Articular chondrocyte of knee joint (primary cell): ENCODE measurements around the gene CLASRP. TPM values are rescaled to one million over a fixed set of nuclear protein-coding genes. Genes with fewer than 3 reads are reported as not detected.

Experiments used
- small RNA-seq: library from RNA; depleted of rRNA; stranded (forward); fragments of <200 nt; gene quantifications from one replicate; pipeline ENCODE3, GENCODE V24; 2012
- total RNA-seq: library from RNA; depleted of rRNA; stranded (reverse); fragments of >200 nt; gene quantifications from 2 replicates; pipeline ENCODE4 v1.2.3, GENCODE V29; 2012

The CLASRP gene
- total RNA-seq: 18.2 and 27.3 TPM in 2 replicates

DNA sequence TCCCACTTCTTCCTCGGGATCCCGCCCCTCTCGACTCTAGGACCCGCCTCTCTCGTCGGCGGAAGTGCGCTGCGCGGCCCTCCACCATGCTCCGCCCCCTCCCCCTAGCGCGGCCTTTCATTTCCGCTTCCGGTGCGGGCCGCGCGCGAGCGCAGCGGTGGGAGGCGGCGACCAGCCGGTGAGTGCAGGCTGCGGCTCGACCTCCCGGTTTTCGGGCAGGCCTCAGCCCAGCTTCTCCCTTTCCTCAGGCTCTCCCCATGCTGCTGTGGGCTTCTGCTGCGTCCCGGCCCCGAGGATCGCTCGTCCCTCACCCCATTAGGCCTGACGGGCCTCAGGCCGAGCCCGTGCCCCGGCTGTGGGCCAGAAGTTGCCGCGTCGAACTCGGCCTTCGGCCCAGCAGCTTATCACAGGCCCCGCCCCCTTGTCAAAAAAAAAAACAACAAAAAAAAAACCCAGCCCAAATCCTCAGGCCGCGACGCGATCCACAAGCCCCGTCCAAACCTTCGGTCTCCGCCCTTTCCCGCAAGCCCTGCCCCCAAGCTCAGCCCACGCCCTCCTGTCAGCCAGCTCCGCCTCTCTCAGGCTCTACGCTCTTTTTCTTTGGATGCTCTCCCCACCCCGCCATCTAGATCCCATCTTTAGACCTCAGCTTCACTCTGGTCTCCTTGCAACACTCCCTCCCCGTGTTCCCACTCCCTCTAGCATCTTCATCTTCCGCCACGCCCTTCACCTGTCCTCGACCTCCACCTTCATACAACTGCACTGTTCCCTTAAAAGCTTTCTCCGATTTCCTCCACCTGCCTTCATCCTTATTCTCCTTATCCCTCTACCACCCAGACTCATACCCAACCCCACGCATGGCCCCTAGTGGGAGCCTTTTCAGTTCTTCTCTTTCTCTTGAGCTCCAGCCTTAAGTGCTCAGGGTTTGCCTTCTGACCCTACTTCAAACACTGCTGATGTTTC is at the start of gene CLASRP:
Gene CLASRP (plus strand): TSS at position 115 of the 963 bp plus-strand sequence. CDS start 1,168 bp downstream, outside the sequence.

DNA sequence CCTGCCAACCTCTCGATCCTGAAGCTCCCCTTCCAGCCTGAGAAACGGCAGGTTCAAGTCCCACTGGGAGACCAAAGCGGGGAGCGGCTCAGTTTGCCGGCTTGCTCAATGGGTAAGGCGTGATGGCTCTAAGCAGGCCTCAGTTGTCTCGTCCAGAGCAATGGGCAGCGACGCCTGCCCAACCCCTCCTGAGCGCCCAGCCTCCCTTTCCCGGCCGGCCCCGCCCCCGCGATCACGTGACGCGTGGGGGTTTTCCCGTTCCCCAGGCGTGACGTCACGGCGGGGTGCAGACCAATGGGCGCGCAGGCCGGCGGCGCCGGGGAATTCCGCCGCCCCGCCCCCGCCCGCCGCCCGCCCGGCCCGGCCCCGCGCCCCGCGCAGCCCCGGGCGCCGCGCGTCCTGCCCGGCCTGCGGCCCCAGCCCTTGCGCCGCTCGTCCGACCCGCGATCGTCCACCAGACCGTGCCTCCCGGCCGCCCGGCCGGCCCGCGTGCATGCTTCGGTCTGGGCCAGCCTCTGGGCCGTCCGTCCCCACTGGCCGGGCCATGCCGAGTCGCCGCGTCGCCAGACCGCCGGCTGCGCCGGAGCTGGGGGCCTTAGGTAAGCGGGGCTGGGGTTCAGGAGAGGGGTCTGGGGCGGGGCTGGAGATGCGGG is 37.6 kb upstream of the CLASRP start, which contains the start of gene RELB:
Gene RELB (plus strand): TSS at position 378 of the 653 bp plus-strand sequence. CDS start 116 bp downstream, at position 494.

GRCh38 chr19:45076029-45076850 is 37.4 kb downstream of the CLASRP start, which contains the start of gene ZNF296:
Gene ZNF296, minus strand, starts transcription at chr19:45076478. Its CDS starts 105 bp downstream, at chr19:45076373.

DNA sequence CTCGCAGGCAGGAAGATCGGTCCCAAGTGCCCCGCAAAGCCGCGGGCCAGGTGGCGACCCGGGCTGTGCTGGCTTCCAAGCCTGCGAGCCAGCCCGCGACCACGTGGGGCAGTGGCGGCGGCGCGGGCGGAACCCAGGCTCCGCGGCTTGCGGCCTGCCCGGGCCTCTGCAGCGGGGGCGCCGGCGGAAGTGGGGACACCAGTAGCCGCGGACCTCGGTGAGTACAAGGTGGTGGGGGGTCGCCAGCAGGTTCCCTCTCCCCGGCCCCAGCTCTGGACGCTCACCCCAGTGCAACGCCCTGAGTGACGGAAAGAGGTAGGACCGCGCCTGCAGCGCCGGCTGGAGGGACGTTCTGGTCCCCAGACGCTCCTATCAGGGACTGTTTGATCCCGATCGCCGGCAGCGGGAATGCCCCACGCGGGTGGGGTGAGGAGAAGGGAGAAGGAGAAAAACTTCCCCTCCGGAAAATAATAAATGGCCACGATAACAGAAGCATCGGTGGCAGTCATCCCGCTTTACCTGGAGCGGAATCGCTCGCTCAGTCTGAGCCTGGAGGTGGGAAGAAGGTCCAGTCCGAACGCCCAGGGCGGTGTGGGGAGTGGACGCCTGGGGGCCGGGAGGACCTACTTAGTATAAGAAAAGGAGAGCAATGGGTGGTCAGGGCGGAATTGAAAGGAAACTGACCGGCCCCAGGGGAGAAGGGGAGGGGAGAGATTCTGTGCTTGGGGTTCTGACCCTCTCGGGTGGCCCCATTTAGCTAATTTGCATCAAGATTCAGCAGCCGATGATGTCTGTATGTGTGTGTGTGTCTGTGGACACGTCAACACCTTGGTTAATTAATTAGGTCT is 40.4 kb downstream of the CLASRP start, which contains the start of gene GEMIN7:
Gene GEMIN7 (plus strand): TSS at position 198 of the 848 bp plus-strand sequence. CDS start 10,855 bp downstream, outside the sequence.

GRCh38 chr19:45092747-45093678 is 54.2 kb downstream of the CLASRP start, which contains the start of gene PPP1R37:
Gene PPP1R37, plus strand, starts transcription at chr19:45093179. Its CDS starts 147 bp downstream, at chr19:45093326.

Small RNA genes within 50 kb of the gene (small RNA-seq; reads per million reads assigned to genes)
- gene RNU6-611P: not detected

Other genes starting within 250 kb of the CLASRP start
- gene BCAM, start 229.9 kb upstream of the CLASRP start, total RNA-seq: 10.7 and 13.1 TPM in 2 replicates
- 35.6 and 43.1 TPM in 2 replicates for gene NECTIN2, start 192.7 kb upstream of the CLASRP start, total RNA-seq
- gene TOMM40, start 147.8 kb upstream of the CLASRP start, total RNA-seq: 18.2 and 25.2 TPM in 2 replicates
- 0.26 and 0.32 TPM in 2 replicates for gene APOE, start 133.2 kb upstream of the CLASRP start, total RNA-seq
- gene APOC1, start 124.4 kb upstream of the CLASRP start, total RNA-seq: 0.52 and 0.86 TPM in 2 replicates
- gene APOC4, start 96.8 kb upstream of the CLASRP start, total RNA-seq: not detected in 2 replicates
- gene APOC2, start 93.0 kb upstream of the CLASRP start, total RNA-seq: not detected in 2 replicates
- 35.1 and 37.4 TPM in 2 replicates for gene CLPTM1, start 83.7 kb upstream of the CLASRP start, total RNA-seq
- gene RELB, start 37.6 kb upstream of the CLASRP start, total RNA-seq: 6.9 and 8.0 TPM in 2 replicates
- gene ZNF296, start 37.4 kb downstream of the CLASRP start, total RNA-seq: 0.11 TPM in 1 of 2 replicates, not detected in the other
- gene GEMIN7, start 40.2 kb downstream of the CLASRP start, total RNA-seq: 13.2 and 20.1 TPM in 2 replicates
- gene PPP1R37, start 54.1 kb downstream of the CLASRP start, total RNA-seq: 24.0 and 24.6 TPM in 2 replicates
- gene NKPD1, start 121.9 kb downstream of the CLASRP start, total RNA-seq: under 0.01 TPM in 1 of 2 replicates, not detected in the other
- 7.7 and 8.4 TPM in 2 replicates for gene TRAPPC6A, start 139.2 kb downstream of the CLASRP start, total RNA-seq
- 6.1 and 7.6 TPM in 2 replicates for gene BLOC1S3, start 139.7 kb downstream of the CLASRP start, total RNA-seq
- gene EXOC3L2, start 206.4 kb downstream of the CLASRP start, total RNA-seq: under 0.01 TPM in 1 of 2 replicates, not detected in the other
- gene MARK4, start 212.2 kb downstream of the CLASRP start, total RNA-seq: 12.0 and 14.0 TPM in 2 replicates